Thoracic aorta (tissue), 2 donors: ENCODE measurements around the gene SAMMSON. TPM values are rescaled to one million over a fixed set of nuclear protein-coding genes. Genes with fewer than 3 reads are reported as not detected.

Source experiments
- ATAC-seq: fragments of 150-250 bp; one replicate; pipeline ENCODE4 v1.8.0; 2017; ENCODE audit warnings: low read depth; ENCODE audit not compliant: insufficient number of reproducible peaks, low FRiP score
- DNase-seq: peaks from one replicate; pipeline ENCODE4 v3.0.0-alpha.2; 2020; ENCODE audit warnings: low spot score
- H3K27ac ChIP-seq, 2 donors: fragments of 200-600 bp; sonication (generic); 1 replicate in 1 of 2; 2 replicates in 1 of 2; pipeline ENCODE4 v1.5.1; 2016; ENCODE audit warnings: mild to moderate bottlenecking in 2 of 2, moderate library complexity in 2 of 2
- H3K27me3 ChIP-seq: fragments of 200-600 bp; sonication (generic); replicated peaks from 2 replicates; pipeline ENCODE4 v1.6.0; 2016; ENCODE audit warnings: mild to moderate bottlenecking; ENCODE audit not compliant: insufficient read depth
- H3K36me3 ChIP-seq: fragments of 200-600 bp; sonication (generic); one replicate; pipeline ENCODE4 v1.5.1; 2016
- H3K4me1 ChIP-seq, 2 donors: fragments of 200-600 bp; sonication (generic); 1 replicate in 1 of 2; 2 replicates in 1 of 2; pipeline versions ENCODE4 v1.5.1 to v1.6.0; 2016; ENCODE audit warnings: low read depth in 2 of 2, mild to moderate bottlenecking in 1 of 2; ENCODE audit not compliant: control insufficient read depth in 1 of 2
- H3K4me3 ChIP-seq: fragments of 200-600 bp; sonication (generic); 2 replicates; pipeline ENCODE4 v1.5.1; 2016; ENCODE audit warnings: mild to moderate bottlenecking
- H3K9me3 ChIP-seq: fragments of 200-600 bp; sonication (generic); 2 replicates; pipeline ENCODE4 v1.5.1; 2016
- CTCF ChIP-seq: fragments of 200-600 bp; sonication (generic); IDR thresholded peaks from one replicate; pipeline ENCODE4 v1.5.1; 2019; ENCODE audit warnings: antibody characterized with exemption
- total RNA-seq, 2 donors: library from RNA; depleted of rRNA; stranded (reverse); fragments of >200 nt; gene quantifications; one replicate each; pipeline versions ENCODE4 v1.1.0 to v1.2.3, GENCODE V29; 2016

The SAMMSON gene
- total RNA-seq, 2 donors from 2014 or later: 3.4 to 25.3 TPM

DNA sequence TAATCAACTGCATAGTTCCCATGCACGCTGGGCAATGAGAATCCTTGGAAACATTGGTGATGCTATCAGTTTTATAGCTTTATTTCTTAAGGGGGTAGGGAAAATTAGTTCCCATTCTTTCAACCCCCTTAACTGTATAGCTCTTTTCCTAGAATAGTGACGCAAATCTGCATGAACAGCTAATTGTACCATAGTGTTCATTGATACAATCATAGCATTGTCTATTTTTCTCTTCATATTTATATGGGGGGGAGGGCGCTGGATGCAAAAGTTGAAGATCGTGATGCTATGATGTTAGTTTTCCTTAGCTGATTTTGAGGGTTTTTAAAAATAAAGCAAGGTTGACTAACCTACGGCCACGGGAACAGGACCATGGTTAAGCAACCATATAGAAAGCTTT, 32.4 kb upstream of the SAMMSON start:
- no peaks in the 10 kb centered on the region for H3K9me3 ChIP-seq
- no peak overlapping the region for H3K27ac ChIP-seq

DNA sequence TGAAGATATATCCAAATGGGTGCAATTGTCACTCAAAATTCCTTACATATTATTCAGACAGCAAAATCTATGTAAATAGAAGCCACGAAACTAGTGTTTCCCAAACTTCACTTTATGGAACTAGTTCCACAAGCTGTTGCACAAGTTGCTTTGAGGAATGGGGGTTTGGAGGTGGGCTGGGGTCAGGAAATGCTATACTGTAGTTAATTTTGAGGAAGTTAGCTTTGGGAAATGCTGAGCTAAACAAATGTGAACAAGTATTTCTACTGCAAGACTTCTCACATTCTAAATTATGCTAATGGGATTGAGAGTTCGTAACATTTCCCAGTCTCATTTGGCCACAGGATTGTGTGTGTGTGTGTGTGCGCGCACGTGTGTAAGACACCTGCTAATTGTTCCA, 28.7 kb upstream of the SAMMSON start:
- H3K27me3 ChIP-seq: no peaks in the 10 kb centered on the region
- DNase-seq (no peak), ATAC-seq (no peak)
- H3K36me3 ChIP-seq: no peaks in the 10 kb centered on the region
- no peaks in the 10 kb centered on the region for H3K9me3 ChIP-seq
- no peak for TF ChIP-seq CTCF
- no peaks in the 10 kb centered on the region for H3K4me1 ChIP-seq
- H3K4me3 ChIP-seq: no peak overlapping the region
- no peak overlapping the region for H3K27ac ChIP-seq

More for the DNA sequence above, 32.4 kb upstream of the SAMMSON start:
- DNase-seq: no peak
- ATAC-seq: no peak
- H3K36me3 ChIP-seq: peaks cover 7% of the 10 kb centered on the region
- TF ChIP-seq CTCF: no peak
- H3K4me1 ChIP-seq: no peaks in the 10 kb centered on the region
- no peaks in the 10 kb centered on the region for H3K27me3 ChIP-seq
- no peak overlapping the region for H3K4me3 ChIP-seq

- Histone ChIP-seq H3K9me3 (no peaks in the 10 kb centered on the region), H3K27ac (no peak overlapping the region), H3K4me3 (no peak overlapping the region), H3K27me3 (no peaks in the 10 kb centered on the region), H3K36me3 (no peaks in the 10 kb centered on the region), H3K4me1 (no peaks in the 10 kb centered on the region)
- TF ChIP-seq CTCF: no peak
- ATAC-seq (no peak), DNase-seq (no peak)
Measured at GRCh38 chr3:69972672-69973071, 26.9 kb upstream of the SAMMSON start.

- peaks cover 7% of the 10 kb centered on the region for H3K9me3 ChIP-seq
- H3K4me3 ChIP-seq: no peak overlapping the region
- ATAC-seq (no peak), DNase-seq (no peak)
- no peaks in the 10 kb centered on the region for H3K36me3 ChIP-seq
- H3K4me1 ChIP-seq: no peaks in the 10 kb centered on the region
- H3K27ac ChIP-seq: no peak overlapping the region
- no peak for TF ChIP-seq CTCF
- no peaks in the 10 kb centered on the region for H3K27me3 ChIP-seq
Measured at GRCh38 chr3:69976021-69976420, 23.5 kb upstream of the SAMMSON start.

DNA sequence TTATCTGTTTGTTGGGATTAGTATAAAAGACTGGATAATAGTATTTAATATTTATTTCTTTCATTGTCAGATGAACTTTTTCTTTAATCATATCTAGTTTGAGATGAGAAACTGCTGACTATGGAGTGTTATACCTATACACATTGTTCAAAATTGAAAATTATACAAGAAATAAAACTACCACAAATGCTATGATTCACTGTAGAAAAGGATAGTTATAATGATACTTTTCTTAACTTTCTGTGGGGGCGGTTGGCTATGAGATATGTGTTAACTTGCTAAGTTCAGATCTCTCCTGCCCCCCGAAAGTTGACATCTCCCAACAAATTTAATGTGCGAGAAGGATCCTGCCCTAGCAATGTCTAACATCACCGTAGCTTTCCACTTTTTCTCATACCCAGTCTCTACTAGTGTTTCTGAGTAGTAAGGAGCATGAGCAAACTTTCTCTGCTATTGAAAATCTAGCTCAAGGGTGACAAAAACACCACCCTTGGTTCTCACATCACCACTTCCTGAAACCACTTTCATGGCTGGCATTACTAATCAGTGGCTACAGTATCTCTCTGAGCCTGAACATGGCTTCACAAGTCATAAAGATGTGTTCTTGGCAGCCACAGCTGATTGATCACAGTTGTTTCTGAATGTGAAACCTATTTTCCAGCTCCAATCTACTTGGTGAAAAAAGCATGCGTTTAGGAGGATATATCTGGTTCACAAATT, 15.8 kb upstream of the SAMMSON start:
- TF ChIP-seq CTCF: no peak
- H3K4me1 ChIP-seq: no peaks in the 10 kb centered on the region
- no peak overlapping the region for H3K27ac ChIP-seq
- ATAC-seq: no peak
- H3K36me3 ChIP-seq: no peaks in the 10 kb centered on the region
- no peaks in the 10 kb centered on the region for H3K27me3 ChIP-seq
- DNase-seq: no peak
- no peak overlapping the region for H3K4me3 ChIP-seq
- no peaks in the 10 kb centered on the region for H3K9me3 ChIP-seq
